ENCODE results near the gene ZBTB7C. TPM values are rescaled to one million over a fixed set of nuclear protein-coding genes. Genes with fewer than 3 reads are reported as not detected.

Gene ZBTB7C
- total RNA-seq, 1 donor from 2014 or later: 1.1 TPM

DNA sequence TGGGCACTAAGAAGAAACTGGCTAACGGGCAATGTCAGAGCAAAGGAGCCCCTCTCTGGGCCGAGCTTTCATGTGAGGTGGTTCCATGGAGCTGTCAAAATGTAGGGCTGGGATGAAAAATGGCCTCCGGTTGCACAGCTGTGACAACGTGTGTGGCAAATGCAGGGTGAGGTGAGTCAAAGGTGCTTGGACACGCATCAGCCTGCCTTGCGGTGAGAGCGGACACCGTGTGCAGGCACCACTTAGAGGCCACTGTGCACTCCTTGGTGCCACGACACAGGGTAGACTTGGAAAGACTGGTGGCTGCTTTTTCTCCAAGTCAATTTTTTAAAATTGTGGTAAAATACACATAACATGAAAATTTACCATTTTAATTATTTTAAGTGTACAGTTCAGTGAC, 195.4 kb downstream of the ZBTB7C start:
- Histone ChIP-seq H3K4me3 (ENCODE audit: low read depth, low read length) (no peak overlapping the region), H3K36me3 (ENCODE audit: control insufficient read depth, insufficient read depth, low read length) (no peaks in the 10 kb centered on the region), H3K27me3 (ENCODE audit: control insufficient read depth, insufficient read depth, low read length) (peaks cover 2% of the 10 kb centered on the region)
- DNase-seq (ENCODE audit: low read depth): no peak
- TF ChIP-seq, protein P1, sequence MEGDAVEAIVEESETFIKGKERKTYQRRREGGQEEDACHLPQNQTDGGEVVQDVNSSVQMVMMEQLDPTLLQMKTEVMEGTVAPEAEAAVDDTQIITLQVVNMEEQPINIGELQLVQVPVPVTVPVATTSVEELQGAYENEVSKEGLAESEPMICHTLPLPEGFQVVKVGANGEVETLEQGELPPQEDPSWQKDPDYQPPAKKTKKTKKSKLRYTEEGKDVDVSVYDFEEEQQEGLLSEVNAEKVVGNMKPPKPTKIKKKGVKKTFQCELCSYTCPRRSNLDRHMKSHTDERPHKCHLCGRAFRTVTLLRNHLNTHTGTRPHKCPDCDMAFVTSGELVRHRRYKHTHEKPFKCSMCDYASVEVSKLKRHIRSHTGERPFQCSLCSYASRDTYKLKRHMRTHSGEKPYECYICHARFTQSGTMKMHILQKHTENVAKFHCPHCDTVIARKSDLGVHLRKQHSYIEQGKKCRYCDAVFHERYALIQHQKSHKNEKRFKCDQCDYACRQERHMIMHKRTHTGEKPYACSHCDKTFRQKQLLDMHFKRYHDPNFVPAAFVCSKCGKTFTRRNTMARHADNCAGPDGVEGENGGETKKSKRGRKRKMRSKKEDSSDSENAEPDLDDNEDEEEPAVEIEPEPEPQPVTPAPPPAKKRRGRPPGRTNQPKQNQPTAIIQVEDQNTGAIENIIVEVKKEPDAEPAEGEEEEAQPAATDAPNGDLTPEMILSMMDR (IDR thresholded peaks at IDR 0.05; ENCODE audit: insufficient read depth, low read length, poor library complexity, severe bottlenecking): no peak

GRCh38 chr18:48208432-48209140, 200.6 kb downstream of the ZBTB7C start:
- Histone ChIP-seq H3K36me3 (ENCODE audit: control insufficient read depth, insufficient read depth, low read length) (no peaks in the 10 kb centered on the region), H3K27me3 (ENCODE audit: control insufficient read depth, insufficient read depth, low read length) (peaks cover 4% of the 10 kb centered on the region), H3K4me3 (ENCODE audit: low read depth, low read length) (no peak overlapping the region)
- TF ChIP-seq, protein P1 (IDR thresholded peaks at IDR 0.05; ENCODE audit: insufficient read depth, low read length, poor library complexity, severe bottlenecking): no peak
- no peak for DNase-seq (ENCODE audit: low read depth)

DNA sequence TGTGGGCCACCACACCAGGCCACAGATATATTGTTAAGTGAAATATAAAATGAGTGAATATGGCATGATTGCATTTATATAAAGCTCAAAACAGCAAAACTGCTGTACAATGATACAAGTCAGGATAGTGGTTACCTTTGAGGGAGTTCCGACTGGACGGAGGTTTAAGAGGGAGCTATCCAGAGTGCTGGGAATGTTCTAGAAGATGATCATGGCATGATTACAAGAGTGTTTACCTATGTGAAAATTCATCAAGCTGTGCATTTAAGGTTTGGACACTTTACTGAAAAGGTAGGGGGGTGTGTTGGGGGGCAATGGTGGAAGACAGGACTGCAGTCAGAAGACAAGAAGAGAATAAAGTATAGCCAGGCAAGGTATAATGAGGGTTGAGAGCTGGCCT, 201.4 kb downstream of the ZBTB7C start:
- TF ChIP-seq, protein P1 (IDR thresholded peaks at IDR 0.05; ENCODE audit: insufficient read depth, low read length, poor library complexity, severe bottlenecking): no peak

GRCh38 chr18:48206887-48207286, 202.3 kb downstream of the ZBTB7C start:
- H3K4me3 ChIP-seq (ENCODE audit: low read depth, low read length): no peak overlapping the region
- DNase-seq (ENCODE audit: low read depth): no peak
- TF ChIP-seq, protein P1 (IDR thresholded peaks at IDR 0.05; ENCODE audit: insufficient read depth, low read length, poor library complexity, severe bottlenecking): no peak
- peaks cover 2% of the 10 kb centered on the region for H3K27me3 ChIP-seq (ENCODE audit: control insufficient read depth, insufficient read depth, low read length)
- no peaks in the 10 kb centered on the region for H3K36me3 ChIP-seq (ENCODE audit: control insufficient read depth, insufficient read depth, low read length)

More for the DNA sequence above, 201.4 kb downstream of the ZBTB7C start:
- Histone ChIP-seq H3K27me3 (ENCODE audit: control insufficient read depth, insufficient read depth, low read length) (peaks cover 3% of the 10 kb centered on the region), H3K36me3 (ENCODE audit: control insufficient read depth, insufficient read depth, low read length) (no peaks in the 10 kb centered on the region), H3K4me3 (ENCODE audit: low read depth, low read length) (no peak overlapping the region)
- DNase-seq (ENCODE audit: low read depth): no peak

- Histone ChIP-seq H3K27me3 (ENCODE audit: control insufficient read depth, insufficient read depth, low read length) (peaks cover 2% of the 10 kb centered on the region), H3K36me3 (ENCODE audit: control insufficient read depth, insufficient read depth, low read length) (no peaks in the 10 kb centered on the region), H3K4me3 (ENCODE audit: low read depth, low read length) (no peak overlapping the region)
- DNase-seq (ENCODE audit: low read depth): no peak
- TF ChIP-seq, protein P1 (IDR thresholded peaks at IDR 0.05; ENCODE audit: insufficient read depth, low read length, poor library complexity, severe bottlenecking): no peak
Observed at GRCh38 chr18:48203961-48204666, 205.1 kb downstream of the ZBTB7C start.

Measured in kidney epithelial cell (primary cell).